ENCODE results near the gene CLDN1.
A peak's percentile ranks its signal among the peaks of the same experiment; 100 is the strongest.

Gene CLDN1

GRCh38 chr3:190330936-190331734 is 8.9 kb upstream of the CLDN1 start:
- no peak for DNase-seq

DNA sequence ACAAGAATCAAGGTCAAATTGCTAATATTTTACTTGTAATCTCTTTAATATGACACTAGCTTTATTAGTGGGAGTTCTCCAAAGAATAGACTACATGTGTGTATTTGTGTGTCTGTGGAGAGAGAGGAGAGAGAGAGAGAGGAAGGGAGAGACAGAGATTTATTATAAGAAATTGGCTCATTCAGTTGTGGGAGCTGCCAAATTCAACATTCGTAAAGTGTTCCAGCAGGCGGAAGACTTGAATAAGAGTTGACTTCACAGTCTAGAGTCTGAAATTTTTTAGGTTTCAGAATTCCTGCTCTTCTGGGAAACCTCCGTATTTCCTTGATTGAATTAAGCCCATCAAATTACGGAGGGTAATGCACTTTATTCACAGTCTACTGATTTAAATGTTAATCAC is 4.7 kb upstream of the CLDN1 start:
- DNase-seq: no peak

DNA sequence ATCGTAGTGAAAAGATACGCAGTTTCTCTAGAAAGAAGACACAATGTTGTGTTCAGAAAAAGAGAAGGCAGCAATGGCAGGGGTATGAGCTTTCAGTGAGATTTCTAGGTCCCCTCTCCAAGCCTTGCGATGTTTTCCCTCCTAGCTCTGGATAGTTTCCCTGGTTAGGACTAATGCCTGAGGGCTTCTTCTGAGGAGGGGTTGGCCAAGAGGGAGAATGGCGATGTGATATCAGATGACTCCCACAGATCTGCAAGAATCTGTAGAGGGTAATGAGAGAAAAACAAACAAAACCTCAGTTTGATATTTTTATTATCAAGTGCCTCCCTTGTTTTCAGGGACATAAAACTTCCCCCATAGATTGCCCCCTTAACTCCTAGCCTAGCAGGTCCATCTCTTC is 4.1 kb upstream of the CLDN1 start:
- no peak for DNase-seq

- no peak for DNase-seq
Observed at GRCh38 chr3:190325923-190326322, 3.7 kb upstream of the CLDN1 start.

DNA sequence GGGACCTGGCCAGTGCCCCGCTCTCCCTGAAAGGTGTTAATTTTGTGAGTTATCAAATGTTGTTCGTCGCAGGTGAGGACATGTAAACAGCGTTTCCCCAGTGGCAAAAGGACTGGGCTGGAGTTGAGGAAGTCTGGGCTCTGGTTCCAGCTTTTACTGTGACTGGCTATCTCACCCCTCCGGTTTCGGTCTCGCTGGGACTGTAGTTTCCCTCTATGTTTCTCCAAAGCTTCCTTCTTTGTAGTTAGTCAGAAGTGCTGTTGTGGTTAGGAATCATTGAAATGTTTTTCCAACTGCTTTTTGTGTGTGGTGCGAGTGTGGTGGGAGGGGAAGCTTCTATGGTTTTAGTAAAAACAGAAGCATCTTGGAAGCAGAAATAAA is 990 bp upstream of the CLDN1 start:
- no peak for DNase-seq

DNA sequence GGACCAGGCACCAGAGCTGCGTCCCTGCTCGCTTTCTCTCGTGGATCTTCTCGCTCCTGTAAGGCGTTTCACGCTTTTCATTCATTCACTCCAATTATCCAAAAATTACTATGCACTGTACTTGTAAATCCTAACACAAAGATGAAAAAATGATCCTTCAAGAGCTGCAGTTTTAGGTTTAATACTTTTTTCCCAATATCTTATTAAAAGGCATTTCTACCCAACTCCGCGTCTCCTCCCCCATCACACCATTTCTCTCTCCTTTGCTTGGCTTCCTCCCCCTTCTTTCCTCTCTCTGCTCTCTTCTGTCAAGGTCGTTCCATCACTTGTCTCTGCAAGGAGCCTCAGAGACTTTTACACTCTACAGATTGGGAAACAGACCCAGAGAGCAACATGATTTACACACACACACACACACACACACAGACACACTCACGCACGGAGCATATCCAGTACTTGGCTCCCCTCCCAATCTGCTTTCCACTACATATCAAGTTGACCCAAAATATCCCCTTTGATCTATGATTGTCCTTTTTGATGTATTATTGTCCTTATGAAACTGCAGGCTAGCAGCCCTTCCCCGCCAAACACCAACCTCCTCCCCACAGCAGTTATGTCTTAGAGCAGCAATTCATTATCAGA is 479 bp upstream of the CLDN1 start:
- no peak for DNase-seq

DNA sequence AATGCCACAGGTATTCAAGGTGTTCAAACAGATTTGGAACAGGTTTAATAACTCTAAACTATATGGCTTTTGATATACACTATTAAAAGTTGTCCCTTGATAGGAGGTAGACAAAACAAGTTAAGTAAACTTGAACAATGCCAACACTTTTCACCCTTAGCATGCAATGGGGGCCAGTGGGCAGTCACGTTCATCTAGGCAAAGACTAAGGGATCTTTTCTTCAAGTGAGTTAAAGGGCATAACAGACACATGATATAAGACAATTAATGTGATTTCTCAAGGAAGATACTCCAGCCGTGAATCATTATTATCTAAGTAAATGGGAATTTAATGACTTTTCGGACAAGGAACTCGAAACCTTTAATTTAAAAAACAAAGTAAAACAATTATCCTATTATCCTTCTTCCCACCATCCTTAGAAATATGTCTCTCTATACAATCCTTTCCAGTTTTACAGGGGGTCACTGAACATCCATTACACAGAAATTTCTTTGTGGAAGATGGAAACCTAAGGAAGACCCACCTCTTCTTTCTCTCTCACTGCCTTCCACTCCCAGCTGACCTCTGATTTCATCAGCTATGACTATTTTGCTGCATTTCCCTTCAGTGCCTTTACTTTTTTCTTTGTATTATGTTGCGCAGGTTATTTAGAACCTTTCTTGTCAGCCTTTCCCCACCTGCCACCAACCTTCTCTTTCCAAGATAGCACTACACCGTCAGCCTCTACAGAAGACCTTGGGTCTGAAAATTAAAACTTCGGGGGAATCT is 1.5 kb downstream of the CLDN1 start:
- DNase-seq: no peak

- DNase-seq: no peak
Observed at GRCh38 chr3:190319660-190320059, 2.6 kb downstream of the CLDN1 start.

GRCh38 chr3:190318666-190319065 is 3.6 kb downstream of the CLDN1 start:
- DNase-seq: no peak

- DNase-seq: no peak
Observed at GRCh38 chr3:190314741-190315140, 7.5 kb downstream of the CLDN1 start.

GRCh38 chr3:190309414-190309813 is 12.8 kb downstream of the CLDN1 start:
- DNase-seq: no peak

DNA sequence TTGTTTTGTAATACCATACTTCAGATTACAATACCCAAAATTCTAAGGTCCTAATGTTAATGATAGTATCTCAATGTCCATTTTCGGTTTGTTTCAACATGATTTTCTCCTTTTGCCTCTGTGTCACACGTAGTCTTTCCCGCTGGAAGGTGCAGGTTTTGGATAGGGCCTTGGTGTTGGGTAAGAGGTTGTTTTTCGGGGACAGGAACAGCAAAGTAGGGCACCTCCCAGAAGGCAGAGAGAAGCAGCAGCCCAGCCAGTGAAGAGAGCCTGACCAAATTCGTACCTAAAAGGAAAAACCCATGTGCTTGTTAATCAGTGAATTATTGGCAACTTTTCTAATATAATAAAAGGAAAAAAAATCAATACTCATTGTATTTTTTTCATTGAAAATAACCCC is 14.1 kb downstream of the CLDN1 start:
- DNase-seq: no peak

GRCh38 chr3:190307164-190307545 is 15.1 kb downstream of the CLDN1 start:
- no peak for DNase-seq

GRCh38 chr3:190306513-190307163 is 15.6 kb downstream of the CLDN1 start:
- no peak for DNase-seq

DNA sequence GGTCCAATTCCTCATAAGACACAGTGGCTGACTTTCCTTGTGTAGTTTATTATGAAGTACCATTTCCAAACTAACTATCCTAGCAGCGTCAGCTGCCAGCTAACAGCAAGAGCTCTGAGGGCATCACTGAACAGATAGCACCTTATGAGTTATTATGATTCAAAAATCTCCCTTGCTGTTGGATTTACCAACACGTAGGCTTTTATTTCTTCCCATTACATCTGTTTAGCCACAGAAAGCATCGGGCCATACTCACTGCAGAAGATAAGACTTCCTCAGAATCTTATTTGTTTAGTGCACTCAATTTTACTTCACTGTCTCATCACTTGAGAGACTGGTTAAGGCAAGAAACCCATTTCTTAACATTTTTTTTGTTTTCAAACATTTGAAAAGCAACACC is 16.2 kb downstream of the CLDN1 start:
- DNase-seq: no peak

DNA sequence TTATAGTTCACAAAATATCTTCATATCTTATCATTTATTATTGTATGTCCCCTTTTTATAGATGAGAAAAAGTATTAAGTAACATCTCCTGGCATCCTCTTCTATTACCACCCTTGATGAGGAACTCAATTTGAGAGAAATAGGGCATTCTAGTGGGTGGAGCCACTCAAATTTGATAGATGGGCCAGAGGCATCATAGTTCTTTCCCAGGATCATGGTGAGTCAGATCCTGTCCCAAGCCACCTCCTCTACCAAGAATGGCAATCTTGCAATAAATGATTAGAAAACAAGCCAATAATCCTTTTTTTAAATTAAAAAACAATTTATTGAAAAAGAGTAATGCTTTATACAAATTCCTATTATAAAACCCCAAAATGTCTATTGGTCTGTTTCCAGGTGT is 16.8 kb downstream of the CLDN1 start:
- no peak for DNase-seq

- no peak for DNase-seq
Observed at GRCh38 chr3:190303884-190304283, 18.4 kb downstream of the CLDN1 start.

DNA sequence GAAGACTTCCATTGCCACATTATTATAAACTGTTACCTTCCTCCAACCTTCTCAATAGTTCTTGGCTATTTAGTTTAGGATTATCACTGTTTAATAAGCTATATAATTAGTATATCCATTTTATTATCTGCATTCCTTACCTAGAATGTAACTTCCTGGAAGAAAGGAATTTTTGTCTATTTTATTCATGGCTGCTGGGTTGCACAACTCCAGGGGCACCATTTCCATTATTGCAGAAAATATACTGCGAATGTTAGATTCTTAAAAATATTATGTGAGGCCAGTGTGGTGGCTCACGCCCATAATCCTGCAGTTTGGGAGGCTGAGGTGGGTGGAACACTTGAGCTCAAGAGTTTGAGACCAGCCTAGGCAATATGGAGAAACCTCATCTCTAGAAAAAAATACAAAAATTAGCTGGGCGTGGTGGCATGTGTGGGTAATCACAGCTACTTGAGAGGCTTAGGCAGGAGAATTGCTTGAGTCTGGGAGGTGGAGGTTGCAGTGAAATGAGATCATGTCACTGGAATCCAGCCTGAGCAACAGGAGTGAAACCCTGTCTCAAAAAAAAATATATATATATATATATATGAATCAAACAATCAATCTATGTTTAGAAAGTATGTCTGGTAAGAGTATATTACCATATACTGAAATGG is 19.9 kb downstream of the CLDN1 start:
- DNase-seq: no peak

- DNase-seq: peak; percentile 31 to 50
Observed at GRCh38 chr3:190301591-190301990, 20.7 kb downstream of the CLDN1 start.

DNA sequence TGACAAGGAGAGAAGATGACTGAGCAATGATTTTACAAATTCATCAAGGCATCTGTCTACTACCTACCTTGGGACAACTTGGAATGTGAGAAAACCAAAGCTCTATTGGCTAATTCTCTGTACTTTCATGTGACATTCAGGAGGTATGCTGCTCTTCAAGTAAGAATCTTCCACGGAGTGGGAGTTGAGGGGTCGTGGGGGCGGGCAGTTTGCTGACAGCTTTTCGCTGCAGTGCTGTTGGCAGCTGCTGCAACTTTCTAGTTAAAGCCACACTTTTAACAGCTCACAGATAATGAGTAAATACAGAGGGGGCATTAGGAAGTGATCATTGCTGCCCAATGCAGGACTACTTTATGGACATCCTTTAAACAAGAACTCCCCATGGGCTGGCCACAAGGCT is 22.3 kb downstream of the CLDN1 start:
- DNase-seq: no peak

- DNase-seq: no peak
Observed at GRCh38 chr3:190294030-190294429, 28.2 kb downstream of the CLDN1 start.

DNA sequence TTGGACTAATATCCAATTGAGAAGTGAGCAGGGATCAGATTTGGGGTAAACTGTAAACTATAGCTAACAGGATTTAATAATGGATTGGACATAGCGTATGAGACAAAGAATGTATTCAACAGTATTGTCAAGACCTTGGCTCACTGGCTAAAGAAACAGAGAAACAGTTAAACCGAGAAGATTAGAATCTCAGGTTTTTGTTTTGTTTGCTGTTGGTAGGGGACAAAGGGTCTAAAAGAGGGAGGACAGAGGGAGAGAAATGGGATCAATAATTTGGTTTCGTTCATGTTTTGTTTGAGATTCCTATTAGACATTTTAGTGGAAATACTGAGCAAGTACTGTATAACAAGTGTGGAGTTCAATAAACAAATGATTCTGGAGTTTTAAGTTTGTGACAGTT is 28.6 kb downstream of the CLDN1 start:
- DNase-seq: no peak

- DNase-seq: no peak
Observed at GRCh38 chr3:190291994-190292584, 30.2 kb downstream of the CLDN1 start.

Data from AML-193 (cell line).